ENCODE data around the gene OR8G1. TPM values are rescaled to one million over a fixed set of nuclear protein-coding genes. Genes with fewer than 3 reads are reported as not detected.

The OR8G1 gene
- total RNA-seq, 1 donor from 2014 or later, result not detected

GRCh38 chr11:124301548-124301947 lies 60.7 kb downstream of the OR8G1 start:
- no peak overlapping the region for H3K4me3 ChIP-seq
- no peaks in the 10 kb centered on the region for H3K9me3 ChIP-seq
- no peak for TF ChIP-seq CTCF (IDR thresholded peaks at IDR 0.05)
- H3K4me1 ChIP-seq, result peaks cover 7% of the 10 kb centered on the region
- no peaks in the 10 kb centered on the region for H3K36me3 ChIP-seq
- intact Hi-C loops (cut with DNase I), result no loop called here
- no peak overlapping the region for H3K27ac ChIP-seq
- DNase-seq (no peak), ATAC-seq (peak in 1 of 2 donors; percentile 43)
- no peaks in the 10 kb centered on the region for H3K27me3 ChIP-seq (ENCODE audit: low read depth)

- no peaks in the 10 kb centered on the region for H3K27me3 ChIP-seq (ENCODE audit: low read depth)
- H3K4me3 ChIP-seq, result no peak overlapping the region
- H3K4me1 ChIP-seq, result peaks cover 7% of the 10 kb centered on the region
- no peak for DNase-seq
- no peak for ATAC-seq
- intact Hi-C loops (cut with DNase I), result no loop called here
- H3K27ac ChIP-seq, result no peak overlapping the region
- H3K36me3 ChIP-seq, result no peaks in the 10 kb centered on the region
- no peaks in the 10 kb centered on the region for H3K9me3 ChIP-seq
- TF ChIP-seq CTCF (IDR thresholded peaks at IDR 0.05), result no peak
Observed at GRCh38 chr11:124302347-124303125, 61.6 kb downstream of the OR8G1 start.

Other genes starting within 250 kb of the OR8G1 start
- gene OR10G6, start 245.9 kb upstream of the OR8G1 start, total RNA-seq, result not detected
- not detected for gene OR10G4, start 228.1 kb upstream of the OR8G1 start, total RNA-seq
- gene OR10G9, start 218.1 kb upstream of the OR8G1 start, total RNA-seq, result not detected
- gene OR10G8, start 214.3 kb upstream of the OR8G1 start, total RNA-seq, result not detected
- not detected for gene OR10G7, start 199.8 kb upstream of the OR8G1 start, total RNA-seq
- 37.9 TPM for gene VWA5A, start 125.6 kb upstream of the OR8G1 start, total RNA-seq
- not detected for gene OR10D3, start 57.8 kb upstream of the OR8G1 start, total RNA-seq
- 0.35 TPM for gene OR8G5, start 15.3 kb downstream of the OR8G1 start, total RNA-seq
- gene OR8D1, start 72.9 kb downstream of the OR8G1 start, total RNA-seq, result not detected
- gene OR8D2, start 79.1 kb downstream of the OR8G1 start, total RNA-seq, result not detected
- gene OR8B2, start 143.4 kb downstream of the OR8G1 start, total RNA-seq, result not detected
- not detected for gene OR8B3, start 157.9 kb downstream of the OR8G1 start, total RNA-seq
- not detected for gene OR8B4, start 183.8 kb downstream of the OR8G1 start, total RNA-seq
- gene OR8B8, start 204.6 kb downstream of the OR8G1 start, total RNA-seq, result not detected

All from lower lobe of right lung (tissue), 2 donors.